PC-3 (cell line): ENCODE results near the gene HMSD. TPM values are rescaled to one million over a fixed set of nuclear protein-coding genes. Genes with fewer than 3 reads are reported as not detected.

Source experiments
- ATAC-seq: fragments of 200-7000 bp; cut with Tn5 transposase; 2 replicates; pipeline ENCODE4 v1.9.1; 2020; ENCODE audit warnings: mild to moderate bottlenecking, moderate library complexity
- BruUV-seq: library from RNA; stranded (reverse); fragments of 400-500 nt; replicated peaks from 2 replicates; lab custom pipeline; 2021; lab: Mats Ljungman, UMichigan
- CTCF ChIA-PET: fragments of 300-600 bp; sonication (Branson Sonifier 250); formaldehyde crosslinking; loops from one replicate; lab custom pipeline; 2022; ENCODE audit warnings: antibody characterized with exemption; lab: Charles Lee
- POLR2A ChIA-PET: fragments of 300-600 bp; sonication (Branson Sonifier 250); formaldehyde crosslinking; loops from one replicate; lab custom pipeline; 2022; ENCODE audit warnings: antibody characterized with exemption; ENCODE audit not compliant: unreplicated experiment; lab: Charles Lee
- DNase-seq: peaks from one replicate; pipeline ENCODE4 v3.0.0-alpha.2; 2015
- H2AFZ ChIP-seq: fragments of 300-600 bp; sonication (generic); 2 replicates; pipeline ENCODE4 v1.6.0; 2016; ENCODE audit warnings: antibody characterized with exemption, low read length
- H3F3A ChIP-seq: fragments of 300-600 bp; sonication (generic); one replicate; pipeline ENCODE4 v1.6.0; 2017; ENCODE audit warnings: antibody characterized with exemption, low read length, control low read depth, mild to moderate bottlenecking; ENCODE audit not compliant: unreplicated experiment
- H3K27ac ChIP-seq: fragments of 300-600 bp; sonication (generic); 2 replicates; pipeline ENCODE4 v1.5.1; 2016; ENCODE audit warnings: mild to moderate bottlenecking, low read length
- H3K27me3 ChIP-seq: fragments of 300-600 bp; sonication (generic); 2 replicates; pipeline ENCODE4 v1.6.1; 2016; ENCODE audit warnings: low read length, mixed read lengths
- H3K36me3 ChIP-seq: fragments of 300-600 bp; sonication (generic); 2 replicates; pipeline ENCODE4 v1.6.1; 2016; ENCODE audit warnings: low read depth, mixed run types, low read length, mixed read lengths
- H3K4me1 ChIP-seq: fragments of 300-600 bp; sonication (generic); 2 replicates; pipeline ENCODE4 v1.5.1; 2016; ENCODE audit warnings: low read length; ENCODE audit not compliant: insufficient read depth
- H3K4me2 ChIP-seq: fragments of 300-600 bp; sonication (generic); 2 replicates; pipeline ENCODE4 v1.6.0; 2016; ENCODE audit warnings: low read length
- H3K4me3 ChIP-seq: fragments of 300-600 bp; sonication (generic); 2 replicates; pipeline ENCODE4 v1.5.1; 2016; ENCODE audit warnings: mild to moderate bottlenecking, low read length, mixed read lengths
- H3K79me2 ChIP-seq: fragments of 300-600 bp; sonication (generic); 2 replicates; pipeline ENCODE4 v1.6.1; 2017; ENCODE audit warnings: low read length, mixed read lengths
- H3K9ac ChIP-seq: fragments of 300-600 bp; sonication (generic); 2 replicates; pipeline ENCODE4 v1.6.0; 2016; ENCODE audit warnings: mild to moderate bottlenecking, low read length
- H3K9me2 ChIP-seq: fragments of 300-600 bp; sonication (generic); replicated peaks from 2 replicates; pipeline ENCODE4 v1.6.1; 2016; ENCODE audit warnings: mixed run types, low read length, mixed read lengths
- H3K9me3 ChIP-seq: fragments of 300-600 bp; sonication (generic); 2 replicates; pipeline ENCODE4 v1.6.1; 2016; ENCODE audit warnings: low read length, mixed read lengths
- H4K20me1 ChIP-seq: fragments of 300-600 bp; sonication (generic); 2 replicates; pipeline ENCODE4 v1.6.1; 2016; ENCODE audit warnings: low read length, mixed read lengths
- EZH2 ChIP-seq: fragments of 300-600 bp; sonication (generic); IDR thresholded peaks from one replicate; pipeline ENCODE4 v1.6.1; 2017; ENCODE audit warnings: antibody characterized with exemption, mild to moderate bottlenecking, low read length; ENCODE audit not compliant: unreplicated experiment
- EZH2phosphoT487 ChIP-seq: fragments of 300-600 bp; sonication (generic); IDR thresholded peaks from 2 replicates; pipeline ENCODE4 v1.6.1; 2018; ENCODE audit warnings: mild to moderate bottlenecking, antibody characterized with exemption, low read length, borderline replicate concordance
- intact Hi-C: fragments of 100-400 bp; cut with micrococcal nuclease; formaldehyde crosslinking; loops from 2 replicates; pipeline ENCODE4 v1.9.0; 2023
- total RNA-seq: library from RNA; depleted of rRNA; stranded (reverse); fragments of >200 nt; gene quantifications from 2 replicates; pipeline ENCODE4 v1.2.3, GENCODE V29; 2014
- TF ChIP-seq, protein P1 (sequence below): fragments of 300-600 bp; sonication (generic); conservative IDR thresholded peaks from 2 replicates; pipeline ENCODE4 v1.5.1; 2017; ENCODE audit warnings: antibody characterized with exemption, low read depth, mild to moderate bottlenecking, low read length

The HMSD gene
- total RNA-seq, 1 experiment from 2014 or later: 0.40 TPM

DNA sequence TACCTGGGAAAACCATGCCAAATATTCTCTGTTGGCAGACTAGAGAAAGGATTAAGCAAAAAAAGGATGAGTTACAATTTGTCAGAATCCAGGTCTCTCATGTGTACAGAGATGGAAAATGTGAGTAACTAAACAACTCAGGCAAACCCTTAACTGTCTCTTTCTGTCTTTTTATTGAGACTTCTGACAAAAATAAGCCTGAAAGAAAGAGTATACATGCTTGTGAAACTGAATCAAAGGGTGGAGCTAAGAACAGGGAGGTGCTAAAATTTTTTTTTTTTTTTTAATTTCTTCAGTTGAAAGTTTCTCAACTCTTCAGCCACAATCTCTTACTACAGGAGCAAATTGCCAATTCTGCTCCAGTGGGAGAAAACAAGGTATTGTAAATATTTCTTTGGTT is 41.4 kb upstream of the HMSD start, which contains the start of gene SERPINB10:
Gene SERPINB10 (plus strand): TSS at position 295 of the 400 bp plus-strand sequence. CDS start 7,553 bp downstream, outside the sequence.
- DNase-seq (no peak), ATAC-seq (no peak)
- Histone ChIP-seq H3K9me2 (no peaks in the 10 kb centered on the region), H3K4me3 (no peak within 1 kb of the TSS), H3K4me2 (no peak within 1 kb of the TSS), H3K36me3 (no peaks in the 10 kb centered on the region), H3K9me3 (no peaks in the 10 kb centered on the region), H3K79me2 (no peaks in the 10 kb centered on the region), H2AFZ (no peak within 1 kb of the TSS), H4K20me1 (no peaks in the 10 kb centered on the region), H3F3A (no peaks in the 10 kb centered on the region), H3K27me3 (peaks cover 1% of the 10 kb centered on the region; the same call in 1 of the 2 replicates), H3K4me1 (no peaks in the 10 kb centered on the region), H3K27ac (no peak within 1 kb of the TSS), H3K9ac (no peak within 1 kb of the TSS)
- POLR2A ChIA-PET: no interaction called here
- TF ChIP-seq, protein P1, sequence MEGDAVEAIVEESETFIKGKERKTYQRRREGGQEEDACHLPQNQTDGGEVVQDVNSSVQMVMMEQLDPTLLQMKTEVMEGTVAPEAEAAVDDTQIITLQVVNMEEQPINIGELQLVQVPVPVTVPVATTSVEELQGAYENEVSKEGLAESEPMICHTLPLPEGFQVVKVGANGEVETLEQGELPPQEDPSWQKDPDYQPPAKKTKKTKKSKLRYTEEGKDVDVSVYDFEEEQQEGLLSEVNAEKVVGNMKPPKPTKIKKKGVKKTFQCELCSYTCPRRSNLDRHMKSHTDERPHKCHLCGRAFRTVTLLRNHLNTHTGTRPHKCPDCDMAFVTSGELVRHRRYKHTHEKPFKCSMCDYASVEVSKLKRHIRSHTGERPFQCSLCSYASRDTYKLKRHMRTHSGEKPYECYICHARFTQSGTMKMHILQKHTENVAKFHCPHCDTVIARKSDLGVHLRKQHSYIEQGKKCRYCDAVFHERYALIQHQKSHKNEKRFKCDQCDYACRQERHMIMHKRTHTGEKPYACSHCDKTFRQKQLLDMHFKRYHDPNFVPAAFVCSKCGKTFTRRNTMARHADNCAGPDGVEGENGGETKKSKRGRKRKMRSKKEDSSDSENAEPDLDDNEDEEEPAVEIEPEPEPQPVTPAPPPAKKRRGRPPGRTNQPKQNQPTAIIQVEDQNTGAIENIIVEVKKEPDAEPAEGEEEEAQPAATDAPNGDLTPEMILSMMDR: no peak
- no peak for TF ChIP-seq EZH2phosphoT487
- TF ChIP-seq EZH2: no peak
- CTCF ChIA-PET: no interaction called here
- intact Hi-C loops: no loop called here
- no TSS peak for BruUV-seq

DNA sequence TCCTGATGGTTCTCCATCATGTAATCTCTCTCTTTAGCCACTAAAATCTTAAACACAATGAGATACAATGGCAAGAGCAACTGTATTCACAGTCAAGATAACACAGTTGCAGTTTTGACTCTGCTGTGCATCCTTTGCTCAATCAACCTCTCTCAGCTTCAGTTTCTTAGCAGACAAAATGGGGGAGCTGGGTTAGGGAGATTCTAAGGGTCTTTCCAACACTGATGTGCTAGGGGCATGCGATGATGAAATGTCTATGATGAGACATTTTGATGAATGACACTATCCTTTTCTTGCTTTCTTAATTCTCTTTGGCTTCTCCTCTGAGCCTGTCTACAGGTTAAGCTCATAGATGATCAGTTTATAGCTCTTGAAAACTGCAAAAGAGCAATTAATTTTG is 40.2 kb upstream of the HMSD start:
- CTCF ChIA-PET: no interaction called here
- no peak overlapping the region for H3K9ac ChIP-seq

DNA sequence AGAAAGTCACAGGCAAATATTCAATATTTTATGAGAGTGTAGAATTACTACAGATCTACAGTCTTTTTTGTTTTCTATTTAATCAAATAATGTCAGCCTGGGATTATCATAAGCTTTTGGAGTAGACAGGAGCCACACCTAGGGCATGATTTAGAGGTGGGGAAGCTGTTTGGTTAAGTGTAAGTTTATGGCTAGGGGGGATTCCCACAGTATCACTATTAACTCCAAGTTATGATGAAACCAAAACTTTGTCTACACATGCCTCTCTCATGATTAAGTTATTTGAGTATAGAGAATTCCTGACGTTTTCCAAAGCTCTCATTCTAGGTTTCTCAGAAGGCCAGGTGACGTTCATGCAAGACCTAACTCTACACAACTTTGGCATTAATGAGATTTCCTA is 39.2 kb upstream of the HMSD start:
- intact Hi-C loops: no loop called here
- no peaks in the 10 kb centered on the region for H3K9me2 ChIP-seq
- no peaks in the 10 kb centered on the region for H3K9me3 ChIP-seq
- H3K27ac ChIP-seq: no peak overlapping the region
- no peak for DNase-seq
- no peaks in the 10 kb centered on the region for H4K20me1 ChIP-seq
- no TSS peak for BruUV-seq
- H2AFZ ChIP-seq: no peak overlapping the region
- no peak overlapping the region for H3K4me2 ChIP-seq
- no peaks in the 10 kb centered on the region for H3K79me2 ChIP-seq
- H3K27me3 ChIP-seq: peaks cover 6% of the 10 kb centered on the region
- no peaks in the 10 kb centered on the region for H3K4me1 ChIP-seq
- POLR2A ChIA-PET: interaction anchor here (0.6 kb wide), 1 partner anchor 9 kb away, joined by 9 read pairs; no protein-coding TSS in a partner anchor
- CTCF ChIA-PET: no interaction called here
- no peaks in the 10 kb centered on the region for H3K36me3 ChIP-seq
- no peak overlapping the region for H3K4me3 ChIP-seq
- H3F3A ChIP-seq: no peaks in the 10 kb centered on the region
- TF ChIP-seq EZH2phosphoT487 (no peak), EZH2 (no peak)
- TF ChIP-seq, protein P1: no peak
- H3K9ac ChIP-seq: no peak overlapping the region
- ATAC-seq: no peak

More for the DNA sequence above, 40.2 kb upstream of the HMSD start:
- Histone ChIP-seq H3K4me1 (no peaks in the 10 kb centered on the region), H3K4me2 (no peak overlapping the region), H3K9me3 (no peaks in the 10 kb centered on the region), H3K9me2 (no peaks in the 10 kb centered on the region), H3K27me3 (peaks cover 6% of the 10 kb centered on the region), H3F3A (no peaks in the 10 kb centered on the region), H3K27ac (no peak overlapping the region), H3K36me3 (no peaks in the 10 kb centered on the region), H3K79me2 (no peaks in the 10 kb centered on the region), H2AFZ (no peak overlapping the region), H4K20me1 (no peaks in the 10 kb centered on the region), H3K4me3 (no peak overlapping the region)
- TF ChIP-seq EZH2phosphoT487: no peak
- intact Hi-C loops: no loop called here
- ATAC-seq: no peak
- POLR2A ChIA-PET: no interaction called here
- DNase-seq: no peak
- no TSS peak for BruUV-seq
